ENCODE results near the gene PEX12.
"Not testable (repeated sequence)": the region's sequence is repeated elsewhere in the genome, so short reads cannot be mapped to it uniquely, and the experiment has no call there.

Gene PEX12

GRCh38 chr17:35578197-35578928 lies at the start of gene PEX12:
Gene PEX12 (minus strand): TSS chr17:35578571. CDS start chr17:35578021, 550 bp downstream.
- DNase-seq, result peak; percentile 59 to 85 (median 70)

- DNase-seq, result no peak
These were observed 49.0 kb upstream of the PEX12 start for GRCh38 chr17:35627417-35627816.

GRCh38 chr17:35621768-35622167 lies 43.4 kb upstream of the PEX12 start:
- DNase-seq, result no peak

- no peak for DNase-seq
These were observed 40.3 kb upstream of the PEX12 start for GRCh38 chr17:35618628-35619027.

GRCh38 chr17:35617505-35617904 lies 39.1 kb upstream of the PEX12 start:
- no peak for DNase-seq

- no peak for DNase-seq
These were observed 38.2 kb upstream of the PEX12 start for GRCh38 chr17:35616536-35616935.

GRCh38 chr17:35614810-35615209 lies 36.4 kb upstream of the PEX12 start:
- no peak for DNase-seq

- DNase-seq, result peak in 2 of 4 experiments; percentile 2 to 25
These were observed 34.7 kb upstream of the PEX12 start for GRCh38 chr17:35612924-35613521.

- not testable (repeated sequence) for DNase-seq
These were observed 32.4 kb upstream of the PEX12 start for GRCh38 chr17:35610746-35611145.

- DNase-seq, result no peak
These were observed 31.5 kb upstream of the PEX12 start for GRCh38 chr17:35609831-35610230.

GRCh38 chr17:35607239-35607847 lies 29.0 kb upstream of the PEX12 start:
- no peak for DNase-seq

- no peak for DNase-seq
These were observed 27.3 kb upstream of the PEX12 start for GRCh38 chr17:35605678-35606077.

- no peak for DNase-seq
These were observed 25.3 kb upstream of the PEX12 start for GRCh38 chr17:35603674-35604073.

GRCh38 chr17:35597604-35598003 lies 19.2 kb upstream of the PEX12 start:
- DNase-seq, result no peak

- no peak for DNase-seq
These were observed 18.3 kb upstream of the PEX12 start for GRCh38 chr17:35596530-35597233.

GRCh38 chr17:35596072-35596471 lies 17.7 kb upstream of the PEX12 start:
- DNase-seq, result no peak

GRCh38 chr17:35588196-35588920 lies 10.0 kb upstream of the PEX12 start:
- no peak for DNase-seq

- DNase-seq, result peak; percentile 93 to 97 (median 96)
These were observed 8.9 kb upstream of the PEX12 start, which contains the start of gene AP2B1 for GRCh38 chr17:35587074-35587961. Gene AP2B1 (plus strand): TSS chr17:35587322. CDS start chr17:35594031, 6,709 bp downstream.

- no peak for DNase-seq
These were observed 8.2 kb upstream of the PEX12 start for GRCh38 chr17:35586569-35587073.

GRCh38 chr17:35584061-35584460 lies 5.7 kb upstream of the PEX12 start:
- DNase-seq, result no peak

GRCh38 chr17:35578929-35579432 lies 610 bp upstream of the PEX12 start:
- DNase-seq, result no peak
